ENCODE results near the gene CD99. TPM values are rescaled to one million over a fixed set of nuclear protein-coding genes. Genes with fewer than 3 reads are reported as not detected.

Gene CD99
- total and polyA plus RNA-seq, 2 of the 13 experiments (the other 11 are each of a cell fraction or from before 2014, with no cell fraction given), result 78.8 to 111 TPM

DNA sequence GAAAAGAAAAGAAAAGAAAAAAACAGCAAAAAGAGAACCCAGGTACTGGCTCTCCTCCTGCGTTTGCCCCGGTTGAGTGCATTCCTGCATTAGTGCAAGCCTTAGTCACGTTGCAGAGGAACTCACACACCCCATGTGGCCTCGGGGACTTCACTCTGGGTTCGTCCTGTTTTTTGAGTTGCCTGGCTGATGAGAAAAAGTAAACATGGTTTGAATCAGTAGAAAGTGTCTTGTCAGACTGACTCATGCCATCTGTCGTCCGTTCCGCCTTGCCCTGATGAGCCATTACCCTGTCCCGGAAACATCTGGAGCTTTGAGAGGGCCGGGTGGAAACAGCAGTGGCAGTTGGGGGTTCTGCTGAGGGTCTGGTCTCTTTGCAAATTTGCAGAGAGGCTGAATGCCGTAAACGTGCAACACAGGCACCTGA lies 16.3 kb downstream of the CD99 start (continued):
- TF ChIP-seq ZNF574 (CRISPR knock-in tag; IDR thresholded peaks at IDR 0.05) (no peak), CENPT (CRISPR knock-in tag; IDR thresholded peaks at IDR 0.05; ENCODE audit: low read depth) (no peak), ZNF709 (CRISPR knock-in tag; IDR thresholded peaks at IDR 0.05) (no peak), SSRP1 (CRISPR knock-in tag; IDR thresholded peaks at IDR 0.05) (no peak), ZNF546 (CRISPR knock-in tag; conservative IDR thresholded peaks at IDR 0.05) (no peak), ZNF567 (CRISPR knock-in tag; IDR thresholded peaks at IDR 0.05; ENCODE audit: borderline replicate concordance) (no peak), TGIF2 (CRISPR knock-in tag; IDR thresholded peaks at IDR 0.05) (no peak), EHMT2 (IDR thresholded peaks at IDR 0.05; ENCODE audit: borderline replicate concordance, low read depth, low read length) (no peak), ZNF713 (CRISPR knock-in tag; IDR thresholded peaks at IDR 0.05) (no peak), JUNB (CRISPR knock-in tag; IDR thresholded peaks at IDR 0.05; ENCODE audit: borderline replicate concordance) (no peak), KLF16 (CRISPR knock-in tag; IDR thresholded peaks at IDR 0.05) (0 out of 4 replicates have a peak, but pooled peaks of 1 of the 2 experiments have one; percentile 38), ZNF136 (CRISPR knock-in tag; IDR thresholded peaks at IDR 0.05; ENCODE audit: low read depth) (no peak), BORCS8-MEF2B (CRISPR knock-in tag; IDR thresholded peaks at IDR 0.05) (no peak), AKNA (CRISPR knock-in tag; IDR thresholded peaks at IDR 0.05; ENCODE audit: borderline replicate concordance) (no peak), HOXA9 (CRISPR knock-in tag; IDR thresholded peaks at IDR 0.05; ENCODE audit: borderline replicate concordance) (no peak)
- TF ChIP-seq, protein P1, sequence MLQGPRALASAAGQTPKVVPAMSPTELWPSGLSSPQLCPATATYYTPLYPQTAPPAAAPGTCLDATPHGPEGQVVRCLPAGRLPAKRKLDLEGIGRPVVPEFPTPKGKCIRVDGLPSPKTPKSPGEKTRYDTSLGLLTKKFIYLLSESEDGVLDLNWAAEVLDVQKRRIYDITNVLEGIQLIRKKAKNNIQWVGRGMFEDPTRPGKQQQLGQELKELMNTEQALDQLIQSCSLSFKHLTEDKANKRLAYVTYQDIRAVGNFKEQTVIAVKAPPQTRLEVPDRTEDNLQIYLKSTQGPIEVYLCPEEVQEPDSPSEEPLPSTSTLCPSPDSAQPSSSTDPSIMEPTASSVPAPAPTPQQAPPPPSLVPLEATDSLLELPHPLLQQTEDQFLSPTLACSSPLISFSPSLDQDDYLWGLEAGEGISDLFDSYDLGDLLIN (CRISPR knock-in tag; IDR thresholded peaks at IDR 0.05; ENCODE audit: borderline replicate concordance), result no peak
- TF ChIP-seq, protein P2, sequence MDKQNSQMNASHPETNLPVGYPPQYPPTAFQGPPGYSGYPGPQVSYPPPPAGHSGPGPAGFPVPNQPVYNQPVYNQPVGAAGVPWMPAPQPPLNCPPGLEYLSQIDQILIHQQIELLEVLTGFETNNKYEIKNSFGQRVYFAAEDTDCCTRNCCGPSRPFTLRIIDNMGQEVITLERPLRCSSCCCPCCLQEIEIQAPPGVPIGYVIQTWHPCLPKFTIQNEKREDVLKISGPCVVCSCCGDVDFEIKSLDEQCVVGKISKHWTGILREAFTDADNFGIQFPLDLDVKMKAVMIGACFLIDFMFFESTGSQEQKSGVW (CRISPR knock-in tag; IDR thresholded peaks at IDR 0.05; ENCODE audit: borderline replicate concordance), result no peak
- TF ChIP-seq, protein P3, sequence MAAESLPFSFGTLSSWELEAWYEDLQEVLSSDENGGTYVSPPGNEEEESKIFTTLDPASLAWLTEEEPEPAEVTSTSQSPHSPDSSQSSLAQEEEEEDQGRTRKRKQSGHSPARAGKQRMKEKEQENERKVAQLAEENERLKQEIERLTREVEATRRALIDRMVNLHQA (CRISPR knock-in tag; IDR thresholded peaks at IDR 0.05), result no peak

Measured in HepG2 (cell line).